Measurements from ENCODE around the gene C8B. TPM values are rescaled to one million over a fixed set of nuclear protein-coding genes. Genes with fewer than 3 reads are reported as not detected.

Gene C8B
- total and polyA plus RNA-seq, 2 of the 13 experiments (the other 11 are each of a cell fraction or from before 2014, with no cell fraction given), result 8.4 to 11.3 TPM

DNA sequence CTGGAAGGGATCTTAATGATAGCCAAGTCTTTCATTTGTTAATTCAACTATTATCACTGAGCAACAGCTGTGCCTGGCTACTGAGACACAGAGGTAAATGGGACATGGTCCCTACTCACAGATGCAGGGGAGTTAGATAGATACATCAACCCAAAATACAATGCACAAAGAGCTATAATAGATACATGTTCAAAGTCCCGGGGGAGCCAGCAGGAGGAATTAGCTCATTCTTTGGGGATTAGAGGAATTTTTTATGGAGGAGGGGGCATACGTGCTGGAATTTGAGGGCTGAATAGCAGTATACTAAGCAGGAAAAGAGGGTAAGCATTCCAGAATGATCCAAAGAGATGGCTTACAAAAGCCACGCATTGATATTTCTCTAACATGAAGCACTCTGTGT lies 34.6 kb downstream of the C8B start (continued):
- TF ChIP-seq, protein P1, sequence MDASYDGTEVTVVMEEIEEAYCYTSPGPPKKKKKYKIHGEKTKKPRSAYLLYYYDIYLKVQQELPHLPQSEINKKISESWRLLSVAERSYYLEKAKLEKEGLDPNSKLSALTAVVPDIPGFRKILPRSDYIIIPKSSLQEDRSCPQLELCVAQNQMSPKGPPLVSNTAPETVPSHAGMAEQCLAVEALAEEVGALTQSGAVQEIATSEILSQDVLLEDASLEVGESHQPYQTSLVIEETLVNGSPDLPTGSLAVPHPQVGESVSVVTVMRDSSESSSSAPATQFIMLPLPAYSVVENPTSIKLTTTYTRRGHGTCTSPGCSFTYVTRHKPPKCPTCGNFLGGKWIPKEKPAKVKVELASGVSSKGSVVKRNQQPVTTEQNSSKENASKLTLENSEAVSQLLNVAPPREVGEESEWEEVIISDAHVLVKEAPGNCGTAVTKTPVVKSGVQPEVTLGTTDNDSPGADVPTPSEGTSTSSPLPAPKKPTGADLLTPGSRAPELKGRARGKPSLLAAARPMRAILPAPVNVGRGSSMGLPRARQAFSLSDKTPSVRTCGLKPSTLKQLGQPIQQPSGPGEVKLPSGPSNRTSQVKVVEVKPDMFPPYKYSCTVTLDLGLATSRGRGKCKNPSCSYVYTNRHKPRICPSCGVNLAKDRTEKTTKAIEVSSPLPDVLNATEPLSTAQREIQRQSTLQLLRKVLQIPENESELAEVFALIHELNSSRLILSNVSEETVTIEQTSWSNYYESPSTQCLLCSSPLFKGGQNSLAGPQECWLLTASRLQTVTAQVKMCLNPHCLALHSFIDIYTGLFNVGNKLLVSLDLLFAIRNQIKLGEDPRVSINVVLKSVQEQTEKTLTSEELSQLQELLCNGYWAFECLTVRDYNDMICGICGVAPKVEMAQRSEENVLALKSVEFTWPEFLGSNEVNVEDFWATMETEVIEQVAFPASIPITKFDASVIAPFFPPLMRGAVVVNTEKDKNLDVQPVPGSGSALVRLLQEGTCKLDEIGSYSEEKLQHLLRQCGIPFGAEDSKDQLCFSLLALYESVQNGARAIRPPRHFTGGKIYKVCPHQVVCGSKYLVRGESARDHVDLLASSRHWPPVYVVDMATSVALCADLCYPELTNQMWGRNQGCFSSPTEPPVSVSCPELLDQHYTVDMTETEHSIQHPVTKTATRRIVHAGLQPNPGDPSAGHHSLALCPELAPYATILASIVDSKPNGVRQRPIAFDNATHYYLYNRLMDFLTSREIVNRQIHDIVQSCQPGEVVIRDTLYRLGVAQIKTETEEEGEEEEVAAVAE (CRISPR knock-in tag; IDR thresholded peaks at IDR 0.05; ENCODE audit: borderline replicate concordance), result no peak
- TF ChIP-seq PLRG1 (conservative IDR thresholded peaks at IDR 0.05) (no peak), ZNF160 (CRISPR knock-in tag; IDR thresholded peaks at IDR 0.05) (no peak), ZSCAN9 (CRISPR knock-in tag; IDR thresholded peaks at IDR 0.05; ENCODE audit: borderline replicate concordance) (no peak), ZNF205 (CRISPR knock-in tag; IDR thresholded peaks at IDR 0.05) (no peak), ZNF713 (CRISPR knock-in tag; IDR thresholded peaks at IDR 0.05) (no peak), NR2C2 (CRISPR knock-in tag; IDR thresholded peaks at IDR 0.05; ENCODE audit: borderline replicate concordance) (no peak), MAF1 (CRISPR knock-in tag; IDR thresholded peaks at IDR 0.05; ENCODE audit: borderline replicate concordance) (no peak), ZEB1 (IDR thresholded peaks at IDR 0.05; ENCODE audit: insufficient replicate concordance, low read depth) (no peak), ZNF839 (CRISPR knock-in tag; IDR thresholded peaks at IDR 0.05; ENCODE audit: borderline replicate concordance) (no peak), ZNF724P (CRISPR knock-in tag; IDR thresholded peaks at IDR 0.05; ENCODE audit: borderline replicate concordance) (no peak), SRF (IDR thresholded peaks at IDR 0.05; ENCODE audit: low read depth, low read length) (no peak), ZNF383 (CRISPR knock-in tag; IDR thresholded peaks at IDR 0.05; ENCODE audit: borderline replicate concordance) (no peak)
- TF ChIP-seq, protein P2, sequence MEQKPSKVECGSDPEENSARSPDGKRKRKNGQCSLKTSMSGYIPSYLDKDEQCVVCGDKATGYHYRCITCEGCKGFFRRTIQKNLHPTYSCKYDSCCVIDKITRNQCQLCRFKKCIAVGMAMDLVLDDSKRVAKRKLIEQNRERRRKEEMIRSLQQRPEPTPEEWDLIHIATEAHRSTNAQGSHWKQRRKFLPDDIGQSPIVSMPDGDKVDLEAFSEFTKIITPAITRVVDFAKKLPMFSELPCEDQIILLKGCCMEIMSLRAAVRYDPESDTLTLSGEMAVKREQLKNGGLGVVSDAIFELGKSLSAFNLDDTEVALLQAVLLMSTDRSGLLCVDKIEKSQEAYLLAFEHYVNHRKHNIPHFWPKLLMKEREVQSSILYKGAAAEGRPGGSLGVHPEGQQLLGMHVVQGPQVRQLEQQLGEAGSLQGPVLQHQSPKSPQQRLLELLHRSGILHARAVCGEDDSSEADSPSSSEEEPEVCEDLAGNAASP (CRISPR knock-in tag; IDR thresholded peaks at IDR 0.05; ENCODE audit: borderline replicate concordance), result no peak
- TF ChIP-seq, protein P3, sequence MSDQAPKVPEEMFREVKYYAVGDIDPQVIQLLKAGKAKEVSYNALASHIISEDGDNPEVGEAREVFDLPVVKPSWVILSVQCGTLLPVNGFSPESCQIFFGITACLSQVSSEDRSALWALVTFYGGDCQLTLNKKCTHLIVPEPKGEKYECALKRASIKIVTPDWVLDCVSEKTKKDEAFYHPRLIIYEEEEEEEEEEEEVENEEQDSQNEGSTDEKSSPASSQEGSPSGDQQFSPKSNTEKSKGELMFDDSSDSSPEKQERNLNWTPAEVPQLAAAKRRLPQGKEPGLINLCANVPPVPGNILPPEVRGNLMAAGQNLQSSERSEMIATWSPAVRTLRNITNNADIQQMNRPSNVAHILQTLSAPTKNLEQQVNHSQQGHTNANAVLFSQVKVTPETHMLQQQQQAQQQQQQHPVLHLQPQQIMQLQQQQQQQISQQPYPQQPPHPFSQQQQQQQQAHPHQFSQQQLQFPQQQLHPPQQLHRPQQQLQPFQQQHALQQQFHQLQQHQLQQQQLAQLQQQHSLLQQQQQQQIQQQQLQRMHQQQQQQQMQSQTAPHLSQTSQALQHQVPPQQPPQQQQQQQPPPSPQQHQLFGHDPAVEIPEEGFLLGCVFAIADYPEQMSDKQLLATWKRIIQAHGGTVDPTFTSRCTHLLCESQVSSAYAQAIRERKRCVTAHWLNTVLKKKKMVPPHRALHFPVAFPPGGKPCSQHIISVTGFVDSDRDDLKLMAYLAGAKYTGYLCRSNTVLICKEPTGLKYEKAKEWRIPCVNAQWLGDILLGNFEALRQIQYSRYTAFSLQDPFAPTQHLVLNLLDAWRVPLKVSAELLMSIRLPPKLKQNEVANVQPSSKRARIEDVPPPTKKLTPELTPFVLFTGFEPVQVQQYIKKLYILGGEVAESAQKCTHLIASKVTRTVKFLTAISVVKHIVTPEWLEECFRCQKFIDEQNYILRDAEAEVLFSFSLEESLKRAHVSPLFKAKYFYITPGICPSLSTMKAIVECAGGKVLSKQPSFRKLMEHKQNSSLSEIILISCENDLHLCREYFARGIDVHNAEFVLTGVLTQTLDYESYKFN (CRISPR knock-in tag; conservative IDR thresholded peaks at IDR 0.05), result no peak
- TF ChIP-seq, protein P4, sequence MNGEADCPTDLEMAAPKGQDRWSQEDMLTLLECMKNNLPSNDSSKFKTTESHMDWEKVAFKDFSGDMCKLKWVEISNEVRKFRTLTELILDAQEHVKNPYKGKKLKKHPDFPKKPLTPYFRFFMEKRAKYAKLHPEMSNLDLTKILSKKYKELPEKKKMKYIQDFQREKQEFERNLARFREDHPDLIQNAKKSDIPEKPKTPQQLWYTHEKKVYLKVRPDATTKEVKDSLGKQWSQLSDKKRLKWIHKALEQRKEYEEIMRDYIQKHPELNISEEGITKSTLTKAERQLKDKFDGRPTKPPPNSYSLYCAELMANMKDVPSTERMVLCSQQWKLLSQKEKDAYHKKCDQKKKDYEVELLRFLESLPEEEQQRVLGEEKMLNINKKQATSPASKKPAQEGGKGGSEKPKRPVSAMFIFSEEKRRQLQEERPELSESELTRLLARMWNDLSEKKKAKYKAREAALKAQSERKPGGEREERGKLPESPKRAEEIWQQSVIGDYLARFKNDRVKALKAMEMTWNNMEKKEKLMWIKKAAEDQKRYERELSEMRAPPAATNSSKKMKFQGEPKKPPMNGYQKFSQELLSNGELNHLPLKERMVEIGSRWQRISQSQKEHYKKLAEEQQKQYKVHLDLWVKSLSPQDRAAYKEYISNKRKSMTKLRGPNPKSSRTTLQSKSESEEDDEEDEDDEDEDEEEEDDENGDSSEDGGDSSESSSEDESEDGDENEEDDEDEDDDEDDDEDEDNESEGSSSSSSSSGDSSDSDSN (CRISPR knock-in tag; IDR thresholded peaks at IDR 0.05), result no peak

Data from HepG2 (cell line).